ENCODE measurements around the gene ASIC5.

DNA sequence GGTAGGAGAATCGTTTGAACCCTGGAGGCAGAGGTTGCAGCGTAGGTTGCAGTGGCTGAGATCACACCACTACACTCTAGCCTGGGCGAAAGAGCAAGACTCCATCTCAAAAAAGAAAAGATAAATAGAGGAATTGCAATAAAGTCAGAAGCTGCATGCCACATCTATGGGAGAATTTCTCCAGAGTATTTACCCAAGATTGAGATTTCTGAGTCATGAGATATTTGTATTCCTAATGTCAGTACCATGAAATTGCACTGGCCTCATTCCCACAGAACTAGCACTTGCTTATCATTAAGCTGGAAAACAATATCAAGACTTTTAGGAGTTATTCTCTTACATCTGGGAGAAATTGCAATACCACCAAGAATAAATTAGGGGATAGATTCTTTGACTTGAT, 37.4 kb downstream of the ASIC5 start:
- TF ChIP-seq CTCF (IDR thresholded peaks at IDR 0.05) = no peak
- TF ChIP-seq POLR2A (IDR thresholded peaks at IDR 0.05) = no peak

Data from lower leg skin (tissue), 3 donors.